Measurements from ENCODE around the gene TAS1R2. TPM values are rescaled to one million over a fixed set of nuclear protein-coding genes. Genes with fewer than 3 reads are reported as not detected.

The TAS1R2 gene
- polyA plus RNA-seq, 1 of the 3 experiments (the other 2 are of a cell fraction): not detected

GRCh38 chr1:18799454-18799853, 60.0 kb downstream of the TAS1R2 start:
- Histone ChIP-seq H3K79me2 (ENCODE audit: insufficient read depth) (no peaks in the 10 kb centered on the region), H3K9ac (no peak overlapping the region), H4K20me1 (ENCODE audit: insufficient read depth) (no peaks in the 10 kb centered on the region), H2AFZ (ENCODE audit: low read depth) (no peak overlapping the region), H3K27me3 (ENCODE audit: insufficient read depth) (no peaks in the 10 kb centered on the region), H3K4me3 (ENCODE audit: low read depth in 2 of 2, low read length in 1 of 2) (no peak overlapping the region), H3K36me3 (replicated peaks in 1 of 2; ENCODE audit: control insufficient read depth in 1 of 2, insufficient read depth in 2 of 2, low read length in 1 of 2) (no peaks in the 10 kb centered on the region), H3K9me2 (no peaks in the 10 kb centered on the region), H3K4me1 (ENCODE audit: control insufficient read depth in 1 of 2, insufficient read depth in 2 of 2, low read depth in 1 of 2, low read length in 1 of 2) (peaks cover 0 to 13% of the 10 kb centered on the region in 2 experiments; a peak in 1 of 4 replicates), H3K27ac (ENCODE audit: low read depth in 2 of 2, low read length in 1 of 2) (no peak overlapping the region), H3K9me3 (no peaks in the 10 kb centered on the region), H3F3A (replicated peaks; ENCODE audit: insufficient read depth) (no peaks in the 10 kb centered on the region), H3K4me2 (no peak overlapping the region)
- no peak for TF ChIP-seq IRF3 (IDR thresholded peaks at IDR 0.05; ENCODE audit: low read depth, low read length)
- TF ChIP-seq FOXJ3 (CRISPR knock-in tag; IDR thresholded peaks at IDR 0.05): no peak
- no peak for TF ChIP-seq RCOR1 (IDR thresholded peaks at IDR 0.05; ENCODE audit: low read length)
- no peak for TF ChIP-seq MEF2A (IDR thresholded peaks at IDR 0.05; ENCODE audit: borderline replicate concordance, low read depth)
- TF ChIP-seq POLR2AphosphoS5 (IDR thresholded peaks at IDR 0.05; ENCODE audit: low read depth, low read length): no peak
- no peak for TF ChIP-seq SMC3 (IDR thresholded peaks at IDR 0.05; ENCODE audit: low read depth, low read length)
- TF ChIP-seq ZBTB33 (IDR thresholded peaks at IDR 0.05; ENCODE audit: borderline replicate concordance, low read depth): no peak
- TF ChIP-seq USF1 (IDR thresholded peaks at IDR 0.05; ENCODE audit: borderline replicate concordance, low read depth): no peak
- no peak for TF ChIP-seq SIN3A (IDR thresholded peaks at IDR 0.05; ENCODE audit: borderline replicate concordance, low read depth, low read length)
- TF ChIP-seq CHD2 (IDR thresholded peaks at IDR 0.05; ENCODE audit: low read length, partially characterized antibody): no peak
- TF ChIP-seq TEAD4 (IDR thresholded peaks at IDR 0.05; ENCODE audit: borderline replicate concordance, insufficient read depth): no peak
- no peak for DNase-seq
- WGBS (ENCODE audit: low lambda C conversion rate): 16% methylated on average over 2 of the region's 3 CpGs
- ChIA-PET POLR2A (no interaction called here), CTCF (interaction anchor here (0.9 to 1.5 kb wide), 4 partner anchors 14 to 202 kb away, joined by 3 to 5 read pairs (median 3); no protein-coding TSS in a partner anchor)

- Histone ChIP-seq H3K27me3 (ENCODE audit: insufficient read depth) (no peaks in the 10 kb centered on the region), H4K20me1 (ENCODE audit: insufficient read depth) (no peaks in the 10 kb centered on the region), H3K9me3 (no peaks in the 10 kb centered on the region), H3K9ac (no peak overlapping the region), H3K4me3 (ENCODE audit: low read depth in 2 of 2, low read length in 1 of 2) (no peak overlapping the region), H3K4me2 (no peak overlapping the region), H2AFZ (ENCODE audit: low read depth) (no peak overlapping the region), H3K27ac (ENCODE audit: low read depth in 2 of 2, low read length in 1 of 2) (no peak overlapping the region), H3K36me3 (replicated peaks in 1 of 2; ENCODE audit: control insufficient read depth in 1 of 2, insufficient read depth in 2 of 2, low read length in 1 of 2) (no peaks in the 10 kb centered on the region), H3K79me2 (ENCODE audit: insufficient read depth) (no peaks in the 10 kb centered on the region), H3K9me2 (no peaks in the 10 kb centered on the region), H3F3A (replicated peaks; ENCODE audit: insufficient read depth) (no peaks in the 10 kb centered on the region), H3K4me1 (ENCODE audit: control insufficient read depth in 1 of 2, insufficient read depth in 2 of 2, low read depth in 1 of 2, low read length in 1 of 2) (peaks cover 0 to 18% of the 10 kb centered on the region in 2 experiments; a peak in 1 of 4 replicates)
- ChIA-PET CTCF (interaction anchor here (1.5 kb wide), 1 partner anchor 202 kb away, joined by 3 read pairs; no protein-coding TSS in a partner anchor), POLR2A (no interaction called here)
- 33% methylated on average over 4 of the region's 6 CpGs for WGBS (ENCODE audit: low lambda C conversion rate)
- DNase-seq: no peak
- TF ChIP-seq, protein P1, sequence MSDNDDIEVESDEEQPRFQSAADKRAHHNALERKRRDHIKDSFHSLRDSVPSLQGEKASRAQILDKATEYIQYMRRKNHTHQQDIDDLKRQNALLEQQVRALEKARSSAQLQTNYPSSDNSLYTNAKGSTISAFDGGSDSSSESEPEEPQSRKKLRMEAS (IDR thresholded peaks at IDR 0.05; ENCODE audit: low read depth): no peak
- TF ChIP-seq USF1 (IDR thresholded peaks at IDR 0.05; ENCODE audit: borderline replicate concordance, low read depth) (no peak), SMC3 (IDR thresholded peaks at IDR 0.05; ENCODE audit: low read depth, low read length) (no peak), NRF1 (IDR thresholded peaks at IDR 0.05; ENCODE audit: low read depth, low read length) (no peak), FOXM1 (IDR thresholded peaks at IDR 0.05; ENCODE audit: low read depth) (no peak), EP300 (IDR thresholded peaks at IDR 0.05; ENCODE audit: borderline replicate concordance in 1 of 2, low read depth in 1 of 2, low read length in 1 of 2) (no peak), CTCF (IDR thresholded peaks at IDR 0.05) (no peak), EZH2phosphoT487 (IDR thresholded peaks at IDR 0.05; ENCODE audit: borderline replicate concordance, low read depth) (no peak), GABPA (IDR thresholded peaks at IDR 0.05; ENCODE audit: low read depth) (no peak), JUND (IDR thresholded peaks at IDR 0.05) (no peak), NFIC (IDR thresholded peaks at IDR 0.05; ENCODE audit: borderline replicate concordance) (no peak), RXRA (IDR thresholded peaks at IDR 0.05; ENCODE audit: borderline replicate concordance, low read depth) (no peak), RFX5 (IDR thresholded peaks at IDR 0.05; ENCODE audit: low read length) (no peak), TEAD4 (IDR thresholded peaks at IDR 0.05; ENCODE audit: borderline replicate concordance, insufficient read depth) (no peak), ELF1 (IDR thresholded peaks at IDR 0.05) (no peak)
Observed at GRCh38 chr1:18798946-18799345, 60.5 kb downstream of the TAS1R2 start.
